Activated CD8-positive, alpha-beta memory T cell treated with anti-CD3 and anti-CD28 coated beads for 36 hours (primary cell): Measurements from ENCODE around the gene MYH10. TPM values are rescaled to one million over a fixed set of nuclear protein-coding genes. Genes with fewer than 3 reads are reported as not detected.

Experiments used
- CTCF ChIA-PET: fragments of 350-600 bp; sonication (Branson Sonifier 250); formaldehyde crosslinking; loops from one replicate; lab custom pipeline; 2021; ENCODE audit warnings: antibody characterized with exemption; lab: Charles Lee
- POLR2A ChIA-PET: fragments of 350-600 bp; sonication (Branson Sonifier 250); formaldehyde crosslinking; loops from one replicate; lab custom pipeline; 2021; ENCODE audit warnings: antibody characterized with exemption; lab: Charles Lee
- total RNA-seq, 2 experiments: library from RNA; stranded (reverse); gene quantifications; one replicate each; pipeline ENCODE4 v1.2.3, GENCODE V29; 2021

The MYH10 gene
- total RNA-seq, 2 experiments from 2014 or later = 11.8 to 13.1 TPM

GRCh38 chr17:8467527-8467926 lies 163.0 kb downstream of the MYH10 start:
- POLR2A ChIA-PET = no interaction called here
- CTCF ChIA-PET = no interaction called here

- CTCF ChIA-PET = no interaction called here
Measured at GRCh38 chr17:8466873-8467272, 163.7 kb downstream of the MYH10 start.

DNA sequence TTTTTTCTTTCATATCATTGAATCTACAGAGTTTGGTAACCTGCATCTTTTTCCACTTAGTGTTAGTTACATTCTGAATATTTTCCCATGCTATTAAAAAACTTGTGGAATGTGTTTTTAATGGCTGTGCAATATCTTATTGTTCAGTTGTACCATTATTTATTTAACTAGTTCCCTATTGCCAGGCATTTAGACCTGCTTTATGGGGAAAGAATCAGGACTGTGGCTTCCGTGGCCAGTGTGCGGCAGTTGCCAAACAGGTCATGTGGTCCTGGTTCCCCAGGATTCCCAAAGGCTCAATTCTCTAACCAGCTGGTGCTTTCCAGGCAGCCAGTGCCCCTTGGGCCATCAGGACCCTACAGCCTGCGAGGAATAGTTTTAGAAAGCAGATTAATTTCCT lies 164.1 kb downstream of the MYH10 start:
- POLR2A ChIA-PET = no interaction called here
- CTCF ChIA-PET = no interaction called here

More at GRCh38 chr17:8466873-8467272, 163.7 kb downstream of the MYH10 start:
- POLR2A ChIA-PET = no interaction called here

- CTCF ChIA-PET = no interaction called here
- POLR2A ChIA-PET = no interaction called here
Measured at GRCh38 chr17:8465759-8466158, 164.8 kb downstream of the MYH10 start.

GRCh38 chr17:8465356-8465755 lies 165.2 kb downstream of the MYH10 start:
- ChIA-PET POLR2A (no interaction called here), CTCF (no interaction called here)

DNA sequence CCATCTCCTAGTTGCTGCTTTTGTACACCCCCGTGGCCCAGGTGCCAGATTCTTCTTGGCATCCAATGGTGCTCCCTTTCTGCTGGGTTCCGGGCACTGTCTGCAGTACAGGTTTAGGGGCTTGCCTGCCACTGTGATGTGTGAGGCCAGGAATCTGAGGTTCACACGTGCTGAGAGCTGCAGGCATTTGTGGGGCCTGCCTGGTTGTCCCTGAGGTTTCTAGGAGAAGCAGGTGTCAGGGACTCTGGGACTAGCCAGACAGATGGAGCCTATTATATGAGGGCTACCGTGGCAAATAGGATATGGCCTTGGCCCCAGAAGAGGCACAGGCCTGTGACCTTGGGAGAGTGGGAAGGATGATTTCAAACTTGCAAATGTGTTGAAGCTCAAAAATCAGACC lies 165.6 kb downstream of the MYH10 start:
- ChIA-PET POLR2A (no interaction called here), CTCF (no interaction called here)

GRCh38 chr17:8463099-8463498 lies 167.4 kb downstream of the MYH10 start:
- ChIA-PET POLR2A (no interaction called here), CTCF (no interaction called here)

GRCh38 chr17:8462564-8462963 lies 168.0 kb downstream of the MYH10 start:
- CTCF ChIA-PET = no interaction called here

GRCh38 chr17:8459831-8460230 lies 170.7 kb downstream of the MYH10 start:
- ChIA-PET POLR2A (no interaction called here), CTCF (no interaction called here)

More at GRCh38 chr17:8462564-8462963, 168.0 kb downstream of the MYH10 start:
- POLR2A ChIA-PET = no interaction called here

DNA sequence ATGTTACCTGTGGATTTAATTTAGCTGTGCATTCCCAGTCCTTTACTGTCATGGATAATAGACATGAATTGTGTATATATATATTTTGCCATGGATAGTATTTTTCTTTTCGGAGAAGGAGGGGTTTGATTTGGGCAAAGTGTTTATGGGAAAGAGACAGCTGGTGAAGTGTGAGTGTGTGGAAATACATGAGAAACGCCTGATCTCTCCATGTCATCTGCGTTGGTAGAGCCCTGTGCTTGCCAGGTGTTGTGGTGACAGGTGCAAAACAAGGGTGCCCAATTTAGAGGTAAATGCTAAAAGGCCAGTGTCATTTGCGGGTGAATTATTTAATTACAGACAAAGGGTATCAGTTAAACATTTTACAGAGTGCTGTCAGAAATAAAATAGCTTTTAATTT lies 171.4 kb downstream of the MYH10 start:
- CTCF ChIA-PET = interaction anchor here (1.2 kb wide), 1 partner anchor 49 kb away, joined by 3 read pairs; no protein-coding TSS in a partner anchor
- POLR2A ChIA-PET = no interaction called here

GRCh38 chr17:8458128-8458527 lies 172.4 kb downstream of the MYH10 start:
- ChIA-PET POLR2A (no interaction called here), CTCF (interaction anchor here (1.2 kb wide), 1 partner anchor 48 kb away, joined by 3 read pairs; no protein-coding TSS in a partner anchor)

DNA sequence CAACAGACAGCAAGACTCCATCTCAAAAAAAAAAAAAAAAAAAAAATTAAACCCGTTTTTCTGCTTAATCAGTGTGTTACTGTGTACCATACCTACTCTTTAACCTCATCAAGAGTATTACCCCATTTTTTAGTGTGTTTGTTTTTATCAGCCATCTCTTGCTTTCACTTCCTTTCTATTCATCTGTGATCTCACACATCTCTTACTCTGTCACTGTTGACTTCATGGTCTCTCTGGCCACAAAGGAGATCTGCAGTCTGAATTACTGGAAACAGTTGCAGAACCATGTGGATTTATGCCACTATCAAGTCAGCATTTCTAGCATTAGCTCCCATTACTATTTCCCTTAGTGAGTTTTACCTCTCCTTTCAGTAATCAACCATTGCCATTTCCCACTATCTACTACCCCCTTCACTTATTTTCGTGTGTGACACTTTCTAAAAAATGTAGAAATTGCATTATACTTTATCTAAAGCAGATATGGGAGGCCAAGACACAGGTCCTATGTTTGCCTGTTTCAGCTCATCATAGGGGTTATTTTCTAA lies 174.8 kb downstream of the MYH10 start:
- CTCF ChIA-PET = no interaction called here
- POLR2A ChIA-PET = no interaction called here

DNA sequence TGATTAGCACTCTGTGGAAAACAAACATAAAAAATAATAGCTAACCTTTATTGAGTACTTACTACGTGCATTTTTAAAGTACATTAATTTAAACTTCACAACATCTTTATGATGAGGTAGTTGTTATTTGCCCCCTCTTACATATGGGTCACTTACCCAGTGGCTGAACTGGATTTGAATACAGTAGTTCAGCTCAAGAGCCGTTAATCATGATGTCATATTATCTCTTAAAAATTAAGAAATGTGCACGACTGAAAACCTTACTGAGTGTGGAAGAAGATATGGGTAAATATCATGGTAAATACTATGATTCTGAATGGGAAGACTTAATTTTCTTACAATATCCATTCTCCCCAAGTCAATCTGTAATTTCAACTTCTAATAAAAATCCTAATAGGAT lies 177.2 kb downstream of the MYH10 start:
- ChIA-PET POLR2A (no interaction called here), CTCF (no interaction called here)

DNA sequence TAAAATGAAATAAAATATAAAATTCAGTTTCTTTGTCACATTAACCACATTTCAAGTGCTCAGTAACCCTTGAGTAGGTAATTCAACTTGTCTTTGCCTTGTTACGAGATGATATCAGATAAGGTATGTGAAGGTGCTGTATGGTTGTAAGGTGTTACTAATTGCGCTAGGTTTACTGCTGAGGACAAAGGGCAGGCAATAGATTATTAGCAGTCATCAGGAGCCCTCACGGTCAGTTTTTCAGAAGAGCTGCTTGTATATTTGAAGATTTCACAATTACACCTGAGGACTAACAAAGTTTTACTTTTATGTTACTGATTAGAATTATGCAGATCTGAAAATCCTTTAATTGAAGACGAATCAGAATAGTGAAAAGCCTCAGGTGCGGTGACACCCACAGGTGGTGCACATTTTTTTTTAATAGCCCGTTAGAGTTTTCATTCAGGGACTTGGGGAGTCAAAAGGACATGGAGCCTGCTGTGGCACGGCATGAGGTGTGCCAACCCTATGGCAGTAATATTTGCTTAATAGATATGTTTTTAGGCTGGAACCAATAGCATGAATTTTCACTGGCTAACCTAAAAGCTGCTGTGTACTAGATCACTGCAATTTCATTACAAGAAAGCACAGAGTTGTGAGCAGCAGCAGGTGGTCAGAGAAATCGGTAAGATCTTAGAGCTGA lies 178.5 kb downstream of the MYH10 start:
- POLR2A ChIA-PET = interaction anchor here (0.7 kb wide), 1 partner anchor 10 kb away, joined by 8 read pairs; no protein-coding TSS in a partner anchor
- CTCF ChIA-PET = interaction anchor here (0.7 kb wide), 1 partner anchor 27 kb away, joined by 4 read pairs; no protein-coding TSS in a partner anchor

DNA sequence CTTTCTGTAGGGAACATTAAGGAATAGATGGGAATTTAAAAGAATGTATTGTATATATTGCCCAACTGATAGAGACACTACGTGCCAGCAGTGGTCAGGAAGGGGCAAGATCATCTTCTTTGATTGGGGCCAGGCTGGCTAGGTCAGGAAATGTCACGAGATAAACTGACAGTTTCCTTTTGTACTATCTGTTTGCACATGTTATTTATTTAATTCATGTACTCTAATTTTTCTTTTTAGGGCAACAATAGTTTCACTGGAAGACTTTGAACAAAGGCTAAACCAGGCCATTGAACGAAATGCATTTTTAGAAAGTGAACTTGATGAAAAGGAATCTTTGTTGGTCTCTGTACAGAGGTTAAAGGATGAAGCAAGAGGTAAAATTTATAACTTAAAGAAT lies 182.2 kb downstream of the MYH10 start:
- POLR2A ChIA-PET = no interaction called here
- CTCF ChIA-PET = interaction anchor here (0.7 kb wide), 1 partner anchor 39 kb away, joined by 3 read pairs; no protein-coding TSS in a partner anchor

DNA sequence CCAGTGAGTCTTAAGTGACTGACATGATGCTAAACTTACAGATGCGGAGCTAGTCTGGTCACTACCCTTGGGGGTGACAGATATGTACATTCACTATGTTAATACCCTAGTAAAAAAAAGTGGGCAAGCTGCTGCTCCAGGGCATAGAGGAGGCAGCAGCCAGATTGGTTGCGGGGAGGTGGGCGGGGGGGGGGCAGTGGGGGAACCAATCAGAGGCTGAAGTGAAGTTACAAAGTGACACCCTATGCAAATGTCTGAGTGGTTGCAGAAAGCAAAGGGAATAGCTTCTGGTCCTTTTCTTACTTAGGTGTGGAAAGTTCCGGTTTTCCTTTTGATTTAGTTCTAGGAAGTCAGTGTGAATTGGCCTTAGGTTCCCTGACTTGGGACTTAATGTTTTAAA lies 182.7 kb downstream of the MYH10 start:
- ChIA-PET CTCF (interaction anchor here (0.7 kb wide), 1 partner anchor 38 kb away, joined by 3 read pairs; no protein-coding TSS in a partner anchor), POLR2A (no interaction called here)

- ChIA-PET POLR2A (no interaction called here), CTCF (no interaction called here)
Measured at GRCh38 chr17:8445536-8445935, 185.0 kb downstream of the MYH10 start.

DNA sequence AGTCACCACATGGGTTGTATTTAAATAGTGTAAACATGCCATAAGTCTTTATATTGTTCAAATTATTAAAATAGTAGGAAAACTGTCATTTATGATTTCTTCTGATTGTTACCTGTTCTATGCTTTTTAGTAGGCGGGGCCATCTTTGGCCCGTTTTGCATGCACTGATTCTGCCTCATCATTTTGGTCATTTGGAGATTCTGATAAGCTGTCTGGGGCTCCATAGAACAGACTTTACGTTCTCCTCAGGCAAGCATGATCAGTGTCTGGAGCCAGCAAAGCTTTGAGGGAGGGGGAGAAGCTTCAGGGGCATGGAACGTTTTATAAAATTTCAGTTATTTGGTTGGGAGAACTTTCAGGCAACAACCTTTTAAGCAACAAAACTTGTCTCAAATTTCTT lies 186.0 kb downstream of the MYH10 start:
- ChIA-PET CTCF (no interaction called here), POLR2A (no interaction called here)

- ChIA-PET CTCF (no interaction called here), POLR2A (no interaction called here)
Measured at GRCh38 chr17:8443756-8444155, 186.8 kb downstream of the MYH10 start.

DNA sequence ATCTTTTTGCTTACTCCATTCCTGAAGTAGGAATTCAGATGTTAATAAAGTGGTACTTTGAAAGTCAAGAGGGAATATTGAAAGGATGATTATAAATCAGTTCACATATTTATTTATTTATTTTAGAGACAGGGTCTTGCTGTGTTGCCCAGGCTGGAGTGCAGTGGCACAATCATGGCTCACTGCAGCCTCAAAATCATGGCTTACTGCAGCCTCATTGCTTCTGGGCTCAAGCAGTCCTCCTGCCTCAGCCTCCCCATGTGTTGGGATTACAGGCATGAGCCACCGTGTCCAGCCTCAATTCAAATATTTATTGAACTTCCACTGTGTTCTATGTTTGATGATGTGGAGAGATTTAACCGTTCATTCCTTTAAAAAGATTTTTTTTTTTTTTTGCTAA lies 188.2 kb downstream of the MYH10 start:
- ChIA-PET CTCF (no interaction called here), POLR2A (interaction anchor here (0.6 kb wide), 1 partner anchor 10 kb away, joined by 8 read pairs; no protein-coding TSS in a partner anchor)

DNA sequence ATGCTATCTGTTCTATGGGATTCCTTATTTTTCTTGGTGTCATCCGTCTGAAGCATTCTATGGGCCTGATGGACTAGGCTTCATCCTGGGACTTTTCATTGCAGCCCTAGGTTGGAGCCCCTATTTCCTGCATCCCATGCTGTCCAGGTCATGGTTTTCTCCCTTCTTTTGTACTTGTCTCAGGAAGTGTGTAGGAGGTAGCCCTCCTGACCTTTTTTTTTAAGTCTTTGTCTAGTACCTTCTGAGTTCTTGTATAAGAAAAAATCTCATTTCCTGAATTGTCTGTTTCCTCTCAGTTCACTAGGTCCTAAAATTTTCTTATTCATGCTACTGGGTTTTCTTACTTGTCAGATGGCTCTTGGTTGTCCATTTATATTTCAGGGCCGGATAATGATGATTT lies 188.8 kb downstream of the MYH10 start:
- CTCF ChIA-PET = interaction anchor here (0.6 kb wide), 1 partner anchor 298 kb away, joined by 7 read pairs; no protein-coding TSS in a partner anchor
- POLR2A ChIA-PET = interaction anchor here (0.6 kb wide), 1 partner anchor 11 kb away, joined by 8 read pairs; no protein-coding TSS in a partner anchor
